Measurements from ENCODE around the gene ANLN.
A peak's percentile ranks its signal among the peaks of the same experiment; 100 is the strongest.
"Not testable (repeated sequence)": the region's sequence is repeated elsewhere in the genome, so short reads cannot be mapped to it uniquely, and the experiment has no call there.

Gene ANLN

GRCh38 chr7:36469236-36469635, 79.6 kb downstream of the ANLN start:
- no peak for DNase-seq

GRCh38 chr7:36472141-36472729, 82.6 kb downstream of the ANLN start:
- no peak for DNase-seq

GRCh38 chr7:36473454-36474282, 84.0 kb downstream of the ANLN start:
- DNase-seq, result peak in 1 of 2 donors; percentile 22

- DNase-seq, result no peak
Observed at GRCh38 chr7:36474283-36475010, 84.8 kb downstream of the ANLN start.

GRCh38 chr7:36475011-36475342, 85.3 kb downstream of the ANLN start:
- DNase-seq, result no peak

GRCh38 chr7:36475381-36475780, 85.7 kb downstream of the ANLN start:
- DNase-seq, result no peak

- DNase-seq, result no peak
Observed at GRCh38 chr7:36478745-36479144, 89.1 kb downstream of the ANLN start.

GRCh38 chr7:36483853-36484252, 94.2 kb downstream of the ANLN start:
- DNase-seq, result not testable (repeated sequence)

- DNase-seq, result no peak
Observed at GRCh38 chr7:36484265-36484664, 94.6 kb downstream of the ANLN start.

GRCh38 chr7:36486336-36486735, 96.7 kb downstream of the ANLN start:
- no peak for DNase-seq

GRCh38 chr7:36487756-36488336, 98.2 kb downstream of the ANLN start:
- DNase-seq, result peak; percentile 37 to 73

- DNase-seq, result not testable (repeated sequence)
Observed at GRCh38 chr7:36488672-36489071, 99.0 kb downstream of the ANLN start.

GRCh38 chr7:36490419-36490830, 100.8 kb downstream of the ANLN start:
- DNase-seq, result no peak

GRCh38 chr7:36491317-36491716, 101.7 kb downstream of the ANLN start:
- DNase-seq, result no peak

- no peak for DNase-seq
Observed at GRCh38 chr7:36496576-36496975, 106.9 kb downstream of the ANLN start.

- DNase-seq, result not testable (repeated sequence)
Observed at GRCh38 chr7:36497176-36497575, 107.5 kb downstream of the ANLN start.

GRCh38 chr7:36497775-36498174, 108.1 kb downstream of the ANLN start:
- DNase-seq, result no peak
